GM23338 (cell line): ENCODE results near the gene ANKRD23. TPM values are rescaled to one million over a fixed set of nuclear protein-coding genes. Genes with fewer than 3 reads are reported as not detected.

Experiments
- ATAC-seq: fragments of 200-7000 bp; cut with Tn5 transposase; 3 replicates; pipeline ENCODE4 v1.9.1; 2020
- DNase-seq: peaks from one replicate; pipeline ENCODE4 v3.0.0-alpha.2; 2015; ENCODE audit warnings: low spot score
- H2AFZ ChIP-seq: fragments of 200-600 bp; sonication (generic); 2 replicates; pipeline ENCODE4 v1.8.0; 2016; ENCODE audit warnings: antibody characterized with exemption, mild to moderate bottlenecking, moderate library complexity
- H3F3A ChIP-seq: fragments of 200-600 bp; sonication (generic); replicated peaks from 2 replicates; pipeline ENCODE4 v1.8.0; 2017; ENCODE audit warnings: antibody characterized with exemption, mixed run types, low read depth
- H3K27ac ChIP-seq: fragments of 200-600 bp; sonication (generic); 2 replicates; pipeline ENCODE4 v1.6.1; 2016; ENCODE audit warnings: low read depth
- H3K27me3 ChIP-seq: fragments of 200-600 bp; sonication (generic); 2 replicates; pipeline ENCODE4 v1.8.0; 2016; ENCODE audit warnings: mild to moderate bottlenecking, mixed run types, moderate library complexity; ENCODE audit not compliant: insufficient read depth
- H3K36me3 ChIP-seq: fragments of 200-600 bp; sonication (generic); 2 replicates; pipeline ENCODE4 v1.8.0; 2016; ENCODE audit warnings: mild to moderate bottlenecking; ENCODE audit not compliant: insufficient read depth
- H3K4me1 ChIP-seq: fragments of 200-600 bp; sonication (generic); 2 replicates; pipeline ENCODE4 v1.8.0; 2016; ENCODE audit warnings: mild to moderate bottlenecking, moderate library complexity; ENCODE audit not compliant: insufficient read depth
- H3K4me2 ChIP-seq: fragments of 200-600 bp; sonication (generic); 2 replicates; pipeline ENCODE4 v1.7.1; 2017; ENCODE audit warnings: mixed run types
- H3K4me3 ChIP-seq: fragments of 200-600 bp; sonication (generic); 2 replicates; pipeline ENCODE4 v1.6.1; 2016; ENCODE audit warnings: mixed run types
- H3K79me2 ChIP-seq: fragments of 200-600 bp; sonication (generic); replicated peaks from 2 replicates; pipeline ENCODE4 v1.8.0; 2017; ENCODE audit warnings: mild to moderate bottlenecking; ENCODE audit not compliant: insufficient read depth
- H3K9me2 ChIP-seq: fragments of 200-600 bp; sonication (generic); 2 replicates; pipeline ENCODE4 v1.8.0; 2017; ENCODE audit not compliant: insufficient read depth
- H4K20me1 ChIP-seq: fragments of 200-600 bp; sonication (generic); replicated peaks from 2 replicates; pipeline ENCODE4 v1.8.0; 2017; ENCODE audit warnings: mild to moderate bottlenecking; ENCODE audit not compliant: insufficient read depth
- H3K27ac Mint-ChIP-seq: 2 replicates; pipeline ENCODE4 v1.8.0; 2020; ENCODE audit warnings: inconsistent platforms, mild to moderate bottlenecking, moderate library complexity, mixed read lengths
- H3K27me3 Mint-ChIP-seq: 3 replicates; pipeline ENCODE4 v1.8.0; 2022; ENCODE audit warnings: low read depth, mild to moderate bottlenecking, moderate library complexity, mixed read lengths, inconsistent platforms; ENCODE audit not compliant: insufficient read depth, poor library complexity
- H3K36me3 Mint-ChIP-seq: 3 replicates; pipeline ENCODE4 v1.8.0; 2021; ENCODE audit warnings: low read depth, mild to moderate bottlenecking, inconsistent platforms, moderate library complexity, mixed read lengths
- H3K4me1 Mint-ChIP-seq: 3 replicates; pipeline ENCODE4 v1.8.0; 2020; ENCODE audit warnings: mild to moderate bottlenecking, inconsistent platforms, mixed read lengths
- H3K4me3 Mint-ChIP-seq: 3 replicates; pipeline ENCODE4 v1.8.0; 2021; ENCODE audit warnings: moderate library complexity, mild to moderate bottlenecking, inconsistent platforms, mixed read lengths
- H3K9me3 Mint-ChIP-seq: 3 replicates; pipeline ENCODE4 v1.8.0; 2020; ENCODE audit warnings: moderate library complexity, mild to moderate bottlenecking, inconsistent platforms, mixed read lengths
- CREB1 ChIP-seq: fragments of 250-450 bp; sonication (Bioruptor Pico); IDR thresholded peaks from 2 replicates; pipeline ENCODE4 v1.5.0; 2020; ENCODE audit warnings: low read depth, mild to moderate bottlenecking, moderate library complexity
- EZH2 ChIP-seq: fragments of 200-600 bp; sonication (generic); IDR thresholded peaks from one replicate; pipeline ENCODE4 v1.8.0; 2017; ENCODE audit warnings: antibody characterized with exemption, mild to moderate bottlenecking, low read depth; ENCODE audit not compliant: unreplicated experiment
- EZH2phosphoT487 ChIP-seq: fragments of 200-600 bp; sonication (generic); IDR thresholded peaks from one replicate; pipeline ENCODE4 v1.8.1; 2018; ENCODE audit warnings: antibody characterized with exemption; ENCODE audit not compliant: unreplicated experiment
- JUNB ChIP-seq: IDR thresholded peaks from one replicate; pipeline ENCODE4 v1.6.1; 2016; ENCODE audit warnings: antibody characterized with exemption; ENCODE audit not compliant: unreplicated experiment
- NANOG ChIP-seq: IDR thresholded peaks from 2 replicates; pipeline ENCODE4 v1.6.1; 2016; ENCODE audit warnings: antibody characterized with exemption, borderline replicate concordance
- POLR2AphosphoS5 ChIP-seq: IDR thresholded peaks from 2 replicates; pipeline ENCODE4 v1.6.1; 2016; ENCODE audit warnings: antibody characterized with exemption, low read depth
- STAT1 ChIP-seq: IDR thresholded peaks from one replicate; pipeline ENCODE4 v1.6.1; 2016; ENCODE audit warnings: antibody characterized with exemption; ENCODE audit not compliant: unreplicated experiment
- ZNF114 ChIP-seq: fragments of 250-450 bp; sonication (Bioruptor Pico); IDR thresholded peaks from 2 replicates; pipeline ENCODE4 v1.5.0; 2020; ENCODE audit warnings: mild to moderate bottlenecking, moderate library complexity
- ZNF331 ChIP-seq: fragments of 250-450 bp; sonication (Bioruptor Pico); IDR thresholded peaks from 2 replicates; pipeline ENCODE4 v1.5.0; 2020; ENCODE audit warnings: low read depth, mild to moderate bottlenecking, moderate library complexity
- polyA plus RNA-seq: library from polyadenylated mRNA; unstranded; fragments of >200 nt; fragmentation: Nextera tagmentation; extraction: Ambion mirVana; gene quantifications from 2 replicates; pipeline ENCODE4 v1.2.1, GENCODE V29; 2016
- total RNA-seq: library from RNA; depleted of rRNA; stranded (reverse); fragments of >200 nt; shearing (Covaris generic); gene quantifications from 2 replicates; pipeline ENCODE4 v1.2.3, GENCODE V29; 2014
- TF ChIP-seq, protein P1 (sequence below): IDR thresholded peaks from 2 replicates; pipeline ENCODE4 v1.6.1; 2016; ENCODE audit warnings: antibody characterized with exemption
- TF ChIP-seq, protein P2 (sequence below), 2 experiments: fragments of 200-600 bp in 1 of 2; sonication (generic) in 1 of 2; conservative IDR thresholded peaks; 2 replicates each; pipeline versions ENCODE4 v1.5.1 to v1.6.1; 2016 to 2017; ENCODE audit warnings: antibody characterized with exemption in 2 of 2, low read depth in 2 of 2, mild to moderate bottlenecking in 2 of 2, moderate library complexity in 1 of 2
- TF ChIP-seq, protein P3 (sequence below): IDR thresholded peaks from one replicate; pipeline ENCODE4 v1.6.1; 2018; ENCODE audit warnings: antibody characterized with exemption; ENCODE audit not compliant: unreplicated experiment
- TF ChIP-seq, protein P4 (sequence below): fragments of 250-450 bp; sonication (Bioruptor Pico); IDR thresholded peaks from 2 replicates; pipeline ENCODE4 v1.5.0; 2020; ENCODE audit warnings: mild to moderate bottlenecking, moderate library complexity

Gene ANKRD23
- total and polyA plus RNA-seq, 2 experiments from 2014 or later: 4.0 to 5.0 TPM

DNA sequence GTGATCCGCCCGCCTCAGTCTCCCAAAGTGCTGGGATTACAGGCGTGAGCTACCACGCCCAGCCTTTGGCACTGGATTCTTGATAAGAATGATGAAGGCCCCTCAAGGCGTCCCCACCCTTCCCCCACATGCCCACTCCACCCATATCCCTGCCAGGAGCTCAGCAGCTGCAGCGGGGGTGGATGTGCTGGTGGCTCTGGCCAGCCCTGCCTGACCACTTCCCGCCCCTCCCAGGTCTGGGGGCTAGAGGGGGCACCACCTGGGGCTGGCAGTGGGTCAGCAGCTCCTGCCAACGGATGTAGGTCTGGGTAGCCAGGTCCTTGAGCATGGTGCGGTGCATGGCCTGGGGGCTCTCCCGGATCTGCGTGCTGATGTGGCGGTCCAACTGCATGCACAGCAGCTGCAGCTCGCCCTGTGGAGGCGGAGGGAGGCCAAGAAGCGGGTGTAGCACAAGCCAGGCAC is 33.8 kb upstream of the ANKRD23 start:
- H3K4me3 Mint-ChIP-seq: no peak overlapping the region
- no peak overlapping the region for H3K4me2 ChIP-seq
- H3K79me2 ChIP-seq: no peaks in the 10 kb centered on the region
- no peak overlapping the region for H2AFZ ChIP-seq
- ATAC-seq: no peak
- no peaks in the 10 kb centered on the region for H3K27me3 ChIP-seq
- no peak overlapping the region for H3K4me3 ChIP-seq
- peaks cover 44% of the 10 kb centered on the region for H3K27me3 Mint-ChIP-seq
- peaks cover 21% of the 10 kb centered on the region; the same call in 1 of the 2 replicates for H3F3A ChIP-seq
- H3K27ac ChIP-seq: no peak overlapping the region
- no peaks in the 10 kb centered on the region for H3K9me2 ChIP-seq
- H3K4me1 ChIP-seq: peaks cover 58% of the 10 kb centered on the region
- peaks cover 75% of the 10 kb centered on the region for H3K4me1 Mint-ChIP-seq
- no peaks in the 10 kb centered on the region for H4K20me1 ChIP-seq
- no peaks in the 10 kb centered on the region for H3K36me3 Mint-ChIP-seq
- no peak for DNase-seq
- H3K36me3 ChIP-seq: no peaks in the 10 kb centered on the region
- no peak for TF ChIP-seq NANOG
- TF ChIP-seq, protein P1, sequence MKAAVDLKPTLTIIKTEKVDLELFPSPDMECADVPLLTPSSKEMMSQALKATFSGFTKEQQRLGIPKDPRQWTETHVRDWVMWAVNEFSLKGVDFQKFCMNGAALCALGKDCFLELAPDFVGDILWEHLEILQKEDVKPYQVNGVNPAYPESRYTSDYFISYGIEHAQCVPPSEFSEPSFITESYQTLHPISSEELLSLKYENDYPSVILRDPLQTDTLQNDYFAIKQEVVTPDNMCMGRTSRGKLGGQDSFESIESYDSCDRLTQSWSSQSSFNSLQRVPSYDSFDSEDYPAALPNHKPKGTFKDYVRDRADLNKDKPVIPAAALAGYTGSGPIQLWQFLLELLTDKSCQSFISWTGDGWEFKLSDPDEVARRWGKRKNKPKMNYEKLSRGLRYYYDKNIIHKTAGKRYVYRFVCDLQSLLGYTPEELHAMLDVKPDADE: no peak
- no peak for TF ChIP-seq CREB1 (CRISPR knock-in tag)
- no peak for TF ChIP-seq EZH2
- no peak for TF ChIP-seq ZNF331
- no peak for TF ChIP-seq EZH2phosphoT487
- TF ChIP-seq, protein P2, sequence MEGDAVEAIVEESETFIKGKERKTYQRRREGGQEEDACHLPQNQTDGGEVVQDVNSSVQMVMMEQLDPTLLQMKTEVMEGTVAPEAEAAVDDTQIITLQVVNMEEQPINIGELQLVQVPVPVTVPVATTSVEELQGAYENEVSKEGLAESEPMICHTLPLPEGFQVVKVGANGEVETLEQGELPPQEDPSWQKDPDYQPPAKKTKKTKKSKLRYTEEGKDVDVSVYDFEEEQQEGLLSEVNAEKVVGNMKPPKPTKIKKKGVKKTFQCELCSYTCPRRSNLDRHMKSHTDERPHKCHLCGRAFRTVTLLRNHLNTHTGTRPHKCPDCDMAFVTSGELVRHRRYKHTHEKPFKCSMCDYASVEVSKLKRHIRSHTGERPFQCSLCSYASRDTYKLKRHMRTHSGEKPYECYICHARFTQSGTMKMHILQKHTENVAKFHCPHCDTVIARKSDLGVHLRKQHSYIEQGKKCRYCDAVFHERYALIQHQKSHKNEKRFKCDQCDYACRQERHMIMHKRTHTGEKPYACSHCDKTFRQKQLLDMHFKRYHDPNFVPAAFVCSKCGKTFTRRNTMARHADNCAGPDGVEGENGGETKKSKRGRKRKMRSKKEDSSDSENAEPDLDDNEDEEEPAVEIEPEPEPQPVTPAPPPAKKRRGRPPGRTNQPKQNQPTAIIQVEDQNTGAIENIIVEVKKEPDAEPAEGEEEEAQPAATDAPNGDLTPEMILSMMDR (conservative IDR thresholded peaks at IDR 0.05; ENCODE audit: low read depth in 2 of 2): no peak
- no peak for TF ChIP-seq ZNF114 (CRISPR knock-in tag)
- no peak for TF ChIP-seq POLR2AphosphoS5
- TF ChIP-seq, protein P3, sequence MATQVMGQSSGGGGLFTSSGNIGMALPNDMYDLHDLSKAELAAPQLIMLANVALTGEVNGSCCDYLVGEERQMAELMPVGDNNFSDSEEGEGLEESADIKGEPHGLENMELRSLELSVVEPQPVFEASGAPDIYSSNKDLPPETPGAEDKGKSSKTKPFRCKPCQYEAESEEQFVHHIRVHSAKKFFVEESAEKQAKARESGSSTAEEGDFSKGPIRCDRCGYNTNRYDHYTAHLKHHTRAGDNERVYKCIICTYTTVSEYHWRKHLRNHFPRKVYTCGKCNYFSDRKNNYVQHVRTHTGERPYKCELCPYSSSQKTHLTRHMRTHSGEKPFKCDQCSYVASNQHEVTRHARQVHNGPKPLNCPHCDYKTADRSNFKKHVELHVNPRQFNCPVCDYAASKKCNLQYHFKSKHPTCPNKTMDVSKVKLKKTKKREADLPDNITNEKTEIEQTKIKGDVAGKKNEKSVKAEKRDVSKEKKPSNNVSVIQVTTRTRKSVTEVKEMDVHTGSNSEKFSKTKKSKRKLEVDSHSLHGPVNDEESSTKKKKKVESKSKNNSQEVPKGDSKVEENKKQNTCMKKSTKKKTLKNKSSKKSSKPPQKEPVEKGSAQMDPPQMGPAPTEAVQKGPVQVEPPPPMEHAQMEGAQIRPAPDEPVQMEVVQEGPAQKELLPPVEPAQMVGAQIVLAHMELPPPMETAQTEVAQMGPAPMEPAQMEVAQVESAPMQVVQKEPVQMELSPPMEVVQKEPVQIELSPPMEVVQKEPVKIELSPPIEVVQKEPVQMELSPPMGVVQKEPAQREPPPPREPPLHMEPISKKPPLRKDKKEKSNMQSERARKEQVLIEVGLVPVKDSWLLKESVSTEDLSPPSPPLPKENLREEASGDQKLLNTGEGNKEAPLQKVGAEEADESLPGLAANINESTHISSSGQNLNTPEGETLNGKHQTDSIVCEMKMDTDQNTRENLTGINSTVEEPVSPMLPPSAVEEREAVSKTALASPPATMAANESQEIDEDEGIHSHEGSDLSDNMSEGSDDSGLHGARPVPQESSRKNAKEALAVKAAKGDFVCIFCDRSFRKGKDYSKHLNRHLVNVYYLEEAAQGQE: no peak
- TF ChIP-seq JUNB: no peak
- TF ChIP-seq, protein P4, sequence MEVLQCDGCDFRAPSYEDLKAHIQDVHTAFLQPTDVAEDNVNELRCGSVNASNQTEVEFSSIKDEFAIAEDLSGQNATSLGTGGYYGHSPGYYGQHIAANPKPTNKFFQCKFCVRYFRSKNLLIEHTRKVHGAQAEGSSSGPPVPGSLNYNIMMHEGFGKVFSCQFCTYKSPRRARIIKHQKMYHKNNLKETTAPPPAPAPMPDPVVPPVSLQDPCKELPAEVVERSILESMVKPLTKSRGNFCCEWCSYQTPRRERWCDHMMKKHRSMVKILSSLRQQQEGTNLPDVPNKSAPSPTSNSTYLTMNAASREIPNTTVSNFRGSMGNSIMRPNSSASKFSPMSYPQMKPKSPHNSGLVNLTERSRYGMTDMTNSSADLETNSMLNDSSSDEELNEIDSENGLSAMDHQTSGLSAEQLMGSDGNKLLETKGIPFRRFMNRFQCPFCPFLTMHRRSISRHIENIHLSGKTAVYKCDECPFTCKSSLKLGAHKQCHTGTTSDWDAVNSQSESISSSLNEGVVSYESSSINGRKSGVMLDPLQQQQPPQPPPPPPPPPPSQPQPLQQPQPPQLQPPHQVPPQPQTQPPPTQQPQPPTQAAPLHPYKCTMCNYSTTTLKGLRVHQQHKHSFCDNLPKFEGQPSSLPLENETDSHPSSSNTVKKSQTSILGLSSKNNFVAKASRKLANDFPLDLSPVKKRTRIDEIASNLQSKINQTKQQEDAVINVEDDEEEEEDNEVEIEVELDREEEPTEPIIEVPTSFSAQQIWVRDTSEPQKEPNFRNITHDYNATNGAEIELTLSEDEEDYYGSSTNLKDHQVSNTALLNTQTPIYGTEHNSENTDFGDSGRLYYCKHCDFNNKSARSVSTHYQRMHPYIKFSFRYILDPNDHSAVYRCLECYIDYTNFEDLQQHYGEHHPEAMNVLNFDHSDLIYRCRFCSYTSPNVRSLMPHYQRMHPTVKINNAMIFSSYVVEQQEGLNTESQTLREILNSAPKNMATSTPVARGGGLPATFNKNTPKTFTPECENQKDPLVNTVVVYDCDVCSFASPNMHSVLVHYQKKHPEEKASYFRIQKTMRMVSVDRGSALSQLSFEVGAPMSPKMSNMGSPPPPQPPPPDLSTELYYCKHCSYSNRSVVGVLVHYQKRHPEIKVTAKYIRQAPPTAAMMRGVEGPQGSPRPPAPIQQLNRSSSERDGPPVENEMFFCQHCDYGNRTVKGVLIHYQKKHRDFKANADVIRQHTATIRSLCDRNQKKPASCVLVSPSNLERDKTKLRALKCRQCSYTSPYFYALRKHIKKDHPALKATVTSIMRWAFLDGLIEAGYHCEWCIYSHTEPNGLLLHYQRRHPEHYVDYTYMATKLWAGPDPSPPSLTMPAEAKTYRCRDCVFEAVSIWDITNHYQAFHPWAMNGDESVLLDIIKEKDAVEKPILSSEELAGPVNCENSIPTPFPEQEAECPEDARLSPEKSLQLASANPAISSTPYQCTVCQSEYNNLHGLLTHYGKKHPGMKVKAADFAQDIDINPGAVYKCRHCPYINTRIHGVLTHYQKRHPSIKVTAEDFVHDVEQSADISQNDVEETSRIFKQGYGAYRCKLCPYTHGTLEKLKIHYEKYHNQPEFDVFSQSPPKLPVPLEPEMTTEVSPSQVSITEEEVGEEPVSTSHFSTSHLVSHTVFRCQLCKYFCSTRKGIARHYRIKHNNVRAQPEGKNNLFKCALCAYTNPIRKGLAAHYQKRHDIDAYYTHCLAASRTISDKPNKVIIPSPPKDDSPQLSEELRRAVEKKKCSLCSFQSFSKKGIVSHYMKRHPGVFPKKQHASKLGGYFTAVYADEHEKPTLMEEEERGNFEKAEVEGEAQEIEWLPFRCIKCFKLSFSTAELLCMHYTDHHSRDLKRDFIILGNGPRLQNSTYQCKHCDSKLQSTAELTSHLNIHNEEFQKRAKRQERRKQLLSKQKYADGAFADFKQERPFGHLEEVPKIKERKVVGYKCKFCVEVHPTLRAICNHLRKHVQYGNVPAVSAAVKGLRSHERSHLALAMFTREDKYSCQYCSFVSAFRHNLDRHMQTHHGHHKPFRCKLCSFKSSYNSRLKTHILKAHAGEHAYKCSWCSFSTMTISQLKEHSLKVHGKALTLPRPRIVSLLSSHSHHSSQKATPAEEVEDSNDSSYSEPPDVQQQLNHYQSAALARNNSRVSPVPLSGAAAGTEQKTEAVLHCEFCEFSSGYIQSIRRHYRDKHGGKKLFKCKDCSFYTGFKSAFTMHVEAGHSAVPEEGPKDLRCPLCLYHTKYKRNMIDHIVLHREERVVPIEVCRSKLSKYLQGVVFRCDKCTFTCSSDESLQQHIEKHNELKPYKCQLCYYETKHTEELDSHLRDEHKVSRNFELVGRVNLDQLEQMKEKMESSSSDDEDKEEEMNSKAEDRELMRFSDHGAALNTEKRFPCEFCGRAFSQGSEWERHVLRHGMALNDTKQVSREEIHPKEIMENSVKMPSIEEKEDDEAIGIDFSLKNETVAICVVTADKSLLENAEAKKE (CRISPR knock-in tag): no peak
- TF ChIP-seq STAT1: no peak
- H3K9me3 Mint-ChIP-seq: no peaks in the 10 kb centered on the region; the same call in 2 of the 3 replicates
- no peak overlapping the region; the same call in 1 of the 2 replicates for H3K27ac Mint-ChIP-seq
